GM12892 (cell line): ENCODE results near the gene LARGE1.

Source experiments
- POLR2A ChIP-seq: IDR thresholded peaks from 2 replicates; pipeline ENCODE4 v1.6.1; 2011; ENCODE audit warnings: low read depth, low read length, control low read depth
- POLR2AphosphoS5 ChIP-seq: IDR thresholded peaks from 2 replicates; pipeline ENCODE4 v1.6.1; 2011; ENCODE audit warnings: low read depth, low read length, control low read depth
- TAF1 ChIP-seq: IDR thresholded peaks from 2 replicates; pipeline ENCODE4 v1.6.1; 2011; ENCODE audit warnings: low read depth, mild to moderate bottlenecking, control low read depth, low read length, borderline replicate concordance

DNA sequence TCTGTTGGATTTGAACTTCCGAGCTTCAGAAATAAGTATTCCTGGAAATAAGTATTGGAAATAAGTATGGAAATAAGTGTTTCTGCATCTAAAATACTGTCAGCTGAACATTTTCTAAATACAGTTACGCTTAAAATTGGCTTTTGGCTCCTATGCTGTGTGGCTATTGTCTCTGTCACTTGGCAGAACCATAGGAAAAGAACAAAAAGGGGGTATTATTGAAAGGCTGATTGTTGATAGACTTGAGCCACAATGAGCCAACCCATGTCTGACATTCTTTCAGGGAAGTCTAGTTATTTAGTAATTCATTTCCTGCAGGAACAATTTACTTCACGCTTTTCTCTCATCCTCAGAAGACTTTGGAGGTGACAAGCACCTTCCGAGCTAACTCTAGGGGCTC is 32.5 kb upstream of the LARGE1 start:
- TF ChIP-seq POLR2A (no peak), TAF1 (no peak), POLR2AphosphoS5 (no peak)
